Ureter (tissue), 1 donor: ENCODE data around the gene BACE2. TPM values are rescaled to one million over a fixed set of nuclear protein-coding genes. Genes with fewer than 3 reads are reported as not detected.

Source experiments
- DNase-seq: peaks from one replicate; pipeline ENCODE4 v3.0.0-alpha.2; 2020; ENCODE audit warnings: low spot score
- total RNA-seq: library from RNA; stranded (reverse); gene quantifications from one replicate; pipeline ENCODE4 v1.2.4, GENCODE V29; 2023
- donor health status: DM: yes; HTN: yes; CAD: no.

BACE2 gene
- total RNA-seq, 1 donor from 2014 or later: 52.9 TPM

- no peak for DNase-seq
Measured at GRCh38 chr21:41148798-41149197, 19.2 kb upstream of the BACE2 start.

GRCh38 chr21:41149199-41149598 lies 18.8 kb upstream of the BACE2 start:
- DNase-seq: no peak

- no peak for DNase-seq
Measured at GRCh38 chr21:41152147-41152546, 15.8 kb upstream of the BACE2 start.

DNA sequence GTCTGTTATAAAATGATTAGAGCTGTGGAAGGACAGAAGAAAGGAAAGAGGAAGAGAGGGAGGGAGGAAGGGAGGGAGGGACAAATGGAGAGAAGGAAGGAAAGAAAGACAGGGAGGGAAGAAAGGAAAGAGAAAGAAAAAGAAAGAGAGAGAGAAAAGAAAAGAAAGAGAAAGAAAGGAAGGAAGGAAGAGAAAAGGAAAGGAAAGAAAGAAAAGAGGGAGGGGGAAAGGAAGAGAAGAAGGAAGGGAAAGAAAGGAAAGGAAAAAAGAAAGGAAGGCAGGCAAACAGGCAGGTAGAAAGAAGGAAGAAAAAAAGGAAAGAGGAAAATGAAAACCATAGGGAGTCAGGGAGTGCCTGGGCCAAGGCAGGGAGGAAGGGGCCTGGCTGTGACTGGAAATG lies 14.5 kb upstream of the BACE2 start:
- DNase-seq: no peak

- DNase-seq: no peak
Measured at GRCh38 chr21:41156142-41156541, 11.8 kb upstream of the BACE2 start.

DNA sequence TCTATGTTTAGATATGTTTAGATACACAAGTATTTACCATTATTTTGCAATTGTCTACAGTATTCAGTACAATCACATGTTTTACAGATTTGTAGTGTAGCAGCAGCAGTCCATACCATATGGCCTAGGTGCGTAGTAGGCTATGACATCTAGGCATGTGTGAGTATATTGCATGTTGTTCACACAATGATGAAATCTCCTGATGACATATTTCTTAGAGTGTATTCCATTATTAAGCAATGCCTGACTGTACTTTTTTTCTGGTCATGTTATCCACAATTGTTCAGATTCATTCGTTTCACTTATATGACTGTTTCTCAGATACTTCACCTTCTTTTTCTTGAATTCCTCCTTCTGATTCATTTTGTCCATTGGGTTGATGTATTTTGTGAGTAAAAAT lies 9.9 kb upstream of the BACE2 start:
- DNase-seq: no peak

GRCh38 chr21:41160036-41160435 lies 7.9 kb upstream of the BACE2 start:
- no peak for DNase-seq

GRCh38 chr21:41161428-41161827 lies 6.5 kb upstream of the BACE2 start:
- DNase-seq: no peak

- DNase-seq: no peak
Measured at GRCh38 chr21:41162096-41162495, 5.9 kb upstream of the BACE2 start.

DNA sequence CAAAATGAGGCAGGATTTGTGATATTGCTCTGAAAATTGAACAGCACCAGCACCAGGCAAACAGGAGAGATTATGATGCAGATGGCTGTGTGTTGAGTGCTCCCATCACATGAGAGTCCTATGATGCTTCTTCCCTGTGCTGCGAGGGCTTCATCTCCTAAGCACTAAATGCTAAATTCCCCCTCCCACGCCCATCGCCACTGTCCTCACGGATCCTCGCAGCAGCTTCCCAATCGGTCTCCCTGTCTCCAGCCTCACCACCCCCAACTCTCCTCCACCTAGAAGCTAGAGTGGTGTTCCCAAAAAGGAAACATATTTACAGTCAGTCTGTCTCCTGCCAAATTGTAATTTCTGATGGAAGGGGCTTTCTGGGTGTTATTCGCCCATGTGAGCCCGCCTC lies 4.9 kb upstream of the BACE2 start:
- no peak for DNase-seq

DNA sequence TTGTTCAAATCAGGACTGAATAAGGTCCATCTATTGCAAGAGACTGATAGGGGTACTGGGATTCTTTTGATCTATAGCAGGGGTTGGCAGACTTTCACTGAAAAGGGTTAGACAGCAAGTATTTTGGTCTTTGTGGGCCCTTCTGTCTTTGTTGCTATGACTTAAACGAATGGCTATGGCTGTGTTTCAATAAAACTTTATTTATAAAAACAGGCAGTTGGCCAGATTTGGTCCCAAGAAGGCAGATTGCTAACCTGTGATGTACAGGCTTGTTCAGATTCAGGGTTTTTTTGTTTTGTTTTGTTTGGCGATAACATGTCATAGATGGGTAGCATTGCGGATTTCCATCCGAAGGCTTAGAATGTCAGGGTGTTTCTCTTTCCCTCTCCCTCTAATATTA lies 3.9 kb upstream of the BACE2 start:
- no peak for DNase-seq

- no peak for DNase-seq
Measured at GRCh38 chr21:41164981-41165655, 2.8 kb upstream of the BACE2 start.

GRCh38 chr21:41166884-41167283 lies 1.1 kb upstream of the BACE2 start:
- DNase-seq: no peak

GRCh38 chr21:41168391-41169257 lies 664 bp downstream of the BACE2 start:
- DNase-seq: peak; percentile 70

DNA sequence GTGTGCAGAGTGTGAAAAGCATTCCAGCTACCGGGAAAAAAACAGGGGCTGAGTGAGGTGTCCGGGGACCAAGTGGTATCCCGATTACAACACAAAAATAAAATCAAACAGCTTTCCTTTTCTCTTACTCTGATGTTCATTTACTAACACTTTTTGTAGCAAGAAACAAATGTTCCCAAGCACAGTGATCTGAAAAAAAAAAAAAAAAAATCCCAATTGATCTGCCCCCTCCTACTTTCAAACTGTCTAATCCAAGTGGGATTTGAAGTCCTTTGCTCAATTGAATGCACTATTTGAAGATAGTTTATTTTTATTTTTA lies 1.3 kb downstream of the BACE2 start:
- DNase-seq: no peak

DNA sequence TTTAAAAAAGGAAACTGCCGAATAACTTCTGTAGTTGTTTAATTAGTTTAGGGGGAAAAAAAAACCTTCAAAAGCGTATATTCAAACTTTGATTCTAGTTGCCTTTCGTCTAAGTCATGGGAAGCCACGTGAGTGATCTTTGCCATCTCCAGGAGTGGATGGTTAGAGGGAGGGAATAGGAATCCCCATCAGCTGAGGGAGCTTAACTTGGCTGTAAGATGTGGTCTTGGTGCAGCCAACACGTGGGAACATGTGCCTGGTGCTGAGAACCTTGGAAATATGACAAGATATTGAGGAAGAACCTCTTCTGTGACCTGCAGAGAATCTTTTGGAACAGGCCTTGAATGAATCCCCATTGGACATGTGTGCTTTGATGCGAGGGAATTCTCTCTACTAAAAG lies 1.7 kb downstream of the BACE2 start:
- DNase-seq: no peak

DNA sequence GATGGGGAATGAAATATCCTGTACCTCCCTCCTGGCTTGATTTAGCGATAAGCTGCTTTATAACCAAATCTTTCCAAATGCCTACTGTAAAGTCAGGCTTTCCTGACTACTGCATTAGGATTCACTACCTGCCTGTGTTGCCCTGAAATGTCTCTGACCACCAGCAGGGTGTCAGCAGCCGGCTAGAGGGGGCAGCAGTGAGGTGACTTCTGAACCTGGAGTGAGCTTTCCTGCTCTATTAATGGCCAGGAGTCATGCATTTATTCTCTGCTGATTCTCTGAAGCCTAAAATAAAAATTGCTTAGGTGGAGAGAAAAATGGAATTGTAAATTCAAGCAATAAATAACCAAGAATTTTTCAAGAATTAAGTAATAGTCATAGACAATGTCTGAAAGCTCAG lies 2.5 kb downstream of the BACE2 start:
- DNase-seq: no peak

DNA sequence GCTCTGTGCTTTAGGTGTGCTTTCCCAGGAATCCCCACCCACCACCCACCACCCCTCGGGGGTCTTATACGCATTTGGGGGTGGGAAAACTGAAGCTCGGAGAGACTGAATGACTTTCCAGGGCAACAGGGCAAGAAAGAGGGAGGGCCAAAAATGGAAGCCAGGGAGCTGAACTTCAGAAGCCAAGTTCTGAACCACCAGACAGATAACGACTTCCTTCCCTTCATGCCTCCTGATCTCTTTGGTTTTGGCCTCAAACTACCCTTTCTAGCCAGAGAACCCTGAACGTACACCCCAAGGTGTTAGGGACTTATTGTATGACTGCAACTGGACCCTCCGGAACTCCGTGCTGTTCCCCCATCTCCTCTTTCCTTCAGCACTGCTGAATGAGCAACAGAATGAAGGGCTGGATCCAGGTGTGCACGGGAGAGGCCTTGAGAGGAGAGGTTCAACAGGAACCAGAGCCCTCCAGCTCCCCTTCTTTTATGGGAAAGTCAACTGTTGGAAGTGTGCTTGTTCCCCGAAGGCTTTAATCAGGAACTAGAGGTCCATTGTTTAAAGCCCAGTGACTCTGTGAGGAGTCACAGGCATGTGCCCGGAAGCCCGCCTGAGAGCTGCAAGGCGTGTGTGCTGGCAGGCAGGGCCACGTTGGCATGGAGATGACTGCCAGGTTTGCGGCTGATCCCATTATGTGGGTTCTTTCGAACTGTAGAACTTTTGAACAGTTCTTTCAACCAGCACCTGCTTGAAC lies 3.1 kb downstream of the BACE2 start:
- DNase-seq: no peak

DNA sequence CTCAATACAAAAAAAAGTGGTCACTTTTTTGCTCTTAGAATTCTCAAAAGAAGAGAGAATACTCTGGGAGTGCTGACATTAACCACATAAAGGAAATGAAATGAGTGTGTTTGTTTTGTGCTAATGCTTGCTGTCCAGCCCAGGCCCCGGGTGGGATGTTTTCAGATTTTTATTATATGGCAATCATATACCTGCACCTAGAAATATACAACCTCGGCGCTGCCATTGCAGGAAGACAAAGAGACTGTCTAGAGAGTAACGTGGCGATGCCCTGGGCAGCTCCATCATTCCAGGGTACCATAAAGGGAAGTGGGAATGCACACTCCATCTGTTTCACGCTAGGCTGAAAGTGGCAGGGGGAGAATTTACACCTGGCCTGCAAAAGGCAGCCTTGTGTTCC lies 7.1 kb downstream of the BACE2 start:
- DNase-seq: no peak

GRCh38 chr21:41176846-41177245 lies 8.9 kb downstream of the BACE2 start:
- no peak for DNase-seq

DNA sequence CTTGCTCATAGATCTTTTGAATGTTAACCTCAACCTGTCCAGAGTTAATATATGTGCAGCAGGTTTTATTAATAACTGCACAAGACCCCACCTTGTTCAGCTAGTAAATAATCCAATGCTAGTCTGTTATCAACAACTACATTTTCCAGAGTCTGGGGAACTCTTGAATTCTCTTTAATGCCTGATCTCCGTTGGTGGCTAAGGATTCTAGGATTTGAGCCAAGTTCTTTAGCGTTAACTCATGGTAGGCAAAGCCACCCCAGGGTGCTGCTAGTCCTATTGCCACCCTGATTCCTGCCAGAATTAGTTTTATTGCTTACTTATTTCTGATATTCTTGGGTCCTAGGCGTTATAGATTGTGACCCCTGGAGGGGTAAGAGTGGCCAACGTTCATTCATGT lies 12.8 kb downstream of the BACE2 start:
- no peak for DNase-seq

- DNase-seq: no peak
Measured at GRCh38 chr21:41182547-41182946, 14.6 kb downstream of the BACE2 start.

DNA sequence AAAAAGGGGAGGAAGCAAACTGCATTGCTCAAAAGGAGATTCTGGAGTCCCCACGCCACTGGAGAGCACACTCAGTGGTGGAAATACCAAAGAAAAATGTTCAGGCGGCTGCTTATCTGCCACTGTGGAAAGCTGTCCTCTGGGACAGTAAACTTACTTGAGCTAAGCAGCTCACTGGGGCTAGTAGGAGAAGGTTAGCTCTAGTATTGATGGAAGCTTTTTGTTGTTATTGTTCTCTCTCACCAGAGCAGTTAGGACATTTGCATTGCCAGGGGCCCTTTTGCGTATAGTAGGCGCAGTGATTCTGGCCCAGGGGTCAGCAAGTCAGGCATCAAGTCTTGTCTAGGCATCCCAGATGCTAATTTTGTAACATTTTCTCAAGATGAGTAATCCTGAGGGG lies 15.6 kb downstream of the BACE2 start:
- no peak for DNase-seq
